GM19397 (cell line): ENCODE results near the gene SLC8A2.

Source experiments
- ATAC-seq: cut with Tn5 transposase; IDR thresholded peaks from one replicate; pipeline ENCODE4 v1.9.1; 2021; ENCODE audit warnings: mild to moderate bottlenecking, moderate library complexity; ENCODE audit not compliant: unreplicated experiment

Gene SLC8A2

GRCh38 chr19:47471733-47472457 is at the start of gene SLC8A2:
TSS of gene SLC8A2 (minus strand) at chr19:47471893. CDS start at chr19:47466403, 5,490 bp downstream.
- ATAC-seq = no peak

- no peak for ATAC-seq
These were observed 49.1 kb upstream of the SLC8A2 start for GRCh38 chr19:47520839-47521238.

GRCh38 chr19:47520343-47520806 is 48.7 kb upstream of the SLC8A2 start:
- ATAC-seq = no peak

GRCh38 chr19:47518854-47519253 is 47.2 kb upstream of the SLC8A2 start:
- no peak for ATAC-seq

- ATAC-seq = no peak
These were observed 46.4 kb upstream of the SLC8A2 start for GRCh38 chr19:47518139-47518538.

GRCh38 chr19:47514869-47515588 is 43.3 kb upstream of the SLC8A2 start, which contains the start of gene NAPA:
TSS of gene NAPA (minus strand) at chr19:47515063. CDS start at chr19:47514940, 123 bp downstream.
- ATAC-seq = peak; percentile 89

GRCh38 chr19:47514151-47514868 is 42.6 kb upstream of the SLC8A2 start:
- peak; percentile 1 for ATAC-seq

GRCh38 chr19:47512948-47513319 is 41.2 kb upstream of the SLC8A2 start:
- ATAC-seq = no peak

GRCh38 chr19:47512183-47512947 is 40.7 kb upstream of the SLC8A2 start:
- ATAC-seq = no peak

- no peak for ATAC-seq
These were observed 40.0 kb upstream of the SLC8A2 start for GRCh38 chr19:47511681-47512080.

- no peak for ATAC-seq
These were observed 39.4 kb upstream of the SLC8A2 start for GRCh38 chr19:47511128-47511517.

- ATAC-seq = no peak
These were observed 38.9 kb upstream of the SLC8A2 start for GRCh38 chr19:47510516-47511127.

GRCh38 chr19:47509973-47510372 is 38.3 kb upstream of the SLC8A2 start:
- ATAC-seq = no peak

GRCh38 chr19:47509170-47509847 is 37.6 kb upstream of the SLC8A2 start:
- ATAC-seq = no peak

- ATAC-seq = no peak
These were observed 37.0 kb upstream of the SLC8A2 start for GRCh38 chr19:47508721-47509120.

GRCh38 chr19:47507924-47508553 is 36.3 kb upstream of the SLC8A2 start:
- no peak for ATAC-seq

- ATAC-seq = no peak
These were observed 35.3 kb upstream of the SLC8A2 start for GRCh38 chr19:47507012-47507411.

GRCh38 chr19:47506459-47506858 is 34.8 kb upstream of the SLC8A2 start:
- ATAC-seq = no peak

- ATAC-seq = no peak
These were observed 33.8 kb upstream of the SLC8A2 start for GRCh38 chr19:47505506-47505905.
